Right ventricle myocardium superior (tissue), 1 donor: Measurements from ENCODE around the gene POLR2I. TPM values are rescaled to one million over a fixed set of nuclear protein-coding genes. Genes with fewer than 3 reads are reported as not detected.
"Not testable (repeated sequence)": the region's sequence is repeated elsewhere in the genome, so short reads cannot be mapped to it uniquely, and the experiment has no call there.

Source experiments
- ATAC-seq: fragments of 200-7000 bp; cut with Tn5 transposase; one replicate; pipeline ENCODE4 v1.9.1; 2020; ENCODE audit warnings: mild to moderate bottlenecking; ENCODE audit not compliant: poor library complexity
- DNase-seq: peaks from one replicate; pipeline ENCODE4 v3.0.0-alpha.2; 2020
- intact Hi-C: fragments of 100-400 bp; cut with DNase I; formaldehyde crosslinking; loops from one replicate; pipeline ENCODE4 v1.11.2; 2022
- total RNA-seq: library from RNA; stranded (reverse); fragmentation: NEBNext Ultra II Directional; extraction: Animal tissue kit (Norgen Biotek cat#: 25700); gene quantifications from one replicate; pipeline ENCODE4 v1.2.1, GENCODE V29; 2021
- donor health status: DM: no; HTN: yes; CAD: no; lungs with severe emphysema.

The POLR2I gene
- total RNA-seq, 1 donor from 2014 or later, result 145 TPM

- ATAC-seq (no peak), DNase-seq (no peak)
- intact Hi-C loops, result no loop called here
Measured at GRCh38 chr19:36079389-36079945, 35.2 kb downstream of the POLR2I start.

- ATAC-seq (no peak), DNase-seq (no peak)
- intact Hi-C loops, result no loop called here
Measured at GRCh38 chr19:36073121-36073876, 41.4 kb downstream of the POLR2I start.

GRCh38 chr19:36072081-36072480 is 42.6 kb downstream of the POLR2I start:
- intact Hi-C loops, result no loop called here
- no peak for ATAC-seq

GRCh38 chr19:36068810-36069499 is 45.7 kb downstream of the POLR2I start:
- ATAC-seq, intact Hi-C loops, DNase-seq: not testable (repeated sequence)

More at GRCh38 chr19:36072081-36072480, 42.6 kb downstream of the POLR2I start:
- no peak for DNase-seq

GRCh38 chr19:36067681-36068080 is 47.0 kb downstream of the POLR2I start:
- no peak for DNase-seq
- ATAC-seq, result no peak
- intact Hi-C loops, result no loop called here

- intact Hi-C loops, result loop anchor here (5.0 kb wide), 1 partner anchor 107 kb away; no protein-coding TSS in a partner anchor
- no peak for ATAC-seq
Measured at GRCh38 chr19:36064826-36065225, 49.8 kb downstream of the POLR2I start.

More at GRCh38 chr19:36064826-36065225, 49.8 kb downstream of the POLR2I start:
- no peak for DNase-seq

Other genes starting within 250 kb of the POLR2I start
- gene APLP1, start 246.3 kb downstream of the POLR2I start, total RNA-seq, result 17.8 TPM
- 2.6 TPM for gene NFKBID, start 214.3 kb downstream of the POLR2I start, total RNA-seq
- 4.1 TPM for gene HCST, start 212.3 kb downstream of the POLR2I start, total RNA-seq
- gene TYROBP, start 206.6 kb downstream of the POLR2I start, total RNA-seq, result 28.3 TPM
- gene LRFN3, start 178.5 kb downstream of the POLR2I start, total RNA-seq, result 6.1 TPM
- gene SDHAF1, start 119.7 kb downstream of the POLR2I start, total RNA-seq, result 10.2 TPM
- gene SYNE4, start 106.1 kb downstream of the POLR2I start, total RNA-seq, result 0.30 TPM
- gene ALKBH6, start 100.7 kb downstream of the POLR2I start, total RNA-seq, result 9.4 TPM
- gene CLIP3, start 82.0 kb downstream of the POLR2I start, total RNA-seq, result 4.1 TPM
- gene THAP8, start 60.6 kb downstream of the POLR2I start, total RNA-seq, result 4.2 TPM
- 28.3 TPM for gene WDR62, start 60.0 kb downstream of the POLR2I start, total RNA-seq
- not detected for gene OVOL3, start 3.7 kb downstream of the POLR2I start, total RNA-seq
- gene TBCB, start 593 bp upstream of the POLR2I start, total RNA-seq, result 95.8 TPM
- gene CAPNS1, start 25.2 kb upstream of the POLR2I start, total RNA-seq, result 781 TPM
- 3,311 TPM for gene COX7A1, start 37.6 kb upstream of the POLR2I start, total RNA-seq
- 3.9 TPM for gene ZNF565, start 99.8 kb upstream of the POLR2I start, total RNA-seq
- 29.6 TPM for gene ZNF146, start 100.2 kb upstream of the POLR2I start, total RNA-seq